Osteoblast (primary cell): ENCODE data around the gene CDYL2. TPM values are rescaled to one million over a fixed set of nuclear protein-coding genes. Genes with fewer than 3 reads are reported as not detected.

Experiments used
- DNase-seq: peaks from one replicate; pipeline ENCODE4 v3.0.0; 2011; ENCODE audit warnings: low spot score, mixed read lengths; ENCODE audit not compliant: insufficient read length; ENCODE audit errors: missing footprints
- H2AFZ ChIP-seq: 2 replicates; pipeline ENCODE4 v1.6.0; 2011; ENCODE audit warnings: mild to moderate bottlenecking, low read length
- H3K27ac ChIP-seq: 2 replicates; pipeline ENCODE4 v1.5.1; 2011; ENCODE audit warnings: mild to moderate bottlenecking, low read depth, low read length, moderate library complexity
- H3K27me3 ChIP-seq: 2 replicates; pipeline ENCODE4 v1.6.0; 2012; ENCODE audit warnings: mild to moderate bottlenecking, control low read depth, inconsistent platforms, low read length, moderate library complexity; ENCODE audit not compliant: insufficient read depth
- H3K36me3 ChIP-seq: 2 replicates; pipeline ENCODE4 v1.5.1; 2011; ENCODE audit warnings: mild to moderate bottlenecking, low read length, control low read depth, moderate library complexity; ENCODE audit not compliant: insufficient read depth
- H3K4me1 ChIP-seq: 2 replicates; pipeline ENCODE4 v1.5.1; 2011; ENCODE audit warnings: mild to moderate bottlenecking, low read length, control low read depth, moderate library complexity; ENCODE audit not compliant: insufficient read depth
- H3K4me2 ChIP-seq: 2 replicates; pipeline ENCODE4 v1.6.0; 2011; ENCODE audit warnings: mild to moderate bottlenecking, low read length; ENCODE audit not compliant: insufficient read depth
- H3K4me3 ChIP-seq: fragments of 200-600 bp; sonication (generic); 3 replicates; pipeline ENCODE4 v1.5.1; 2012; ENCODE audit warnings: mild to moderate bottlenecking, low read length, inconsistent platforms; ENCODE audit not compliant: insufficient read depth
- H3K79me2 ChIP-seq: 2 replicates; pipeline ENCODE4 v1.6.0; 2012; ENCODE audit warnings: mild to moderate bottlenecking, low read length, control low read depth, inconsistent platforms; ENCODE audit not compliant: insufficient read depth
- H3K9me3 ChIP-seq: 2 replicates; pipeline ENCODE4 v1.5.1; 2011; ENCODE audit warnings: low read depth, low read length, control low read depth
- H4K20me1 ChIP-seq: 2 replicates; pipeline ENCODE4 v1.6.0; 2012; ENCODE audit warnings: mild to moderate bottlenecking, low read length, control low read depth; ENCODE audit not compliant: insufficient read depth
- total RNA-seq: library from RNA; depleted of rRNA; stranded (reverse); fragments of >200 nt; gene quantifications from 2 replicates; pipeline ENCODE4 v1.2.3, GENCODE V29; 2012
- TF ChIP-seq, protein P1 (sequence below): IDR thresholded peaks from 2 replicates; pipeline ENCODE4 v1.5.1; 2011; ENCODE audit warnings: mild to moderate bottlenecking, low read depth, low read length, moderate library complexity; ENCODE audit errors: extremely low read depth

CDYL2 gene
- total RNA-seq, 1 donor = 8.3 TPM

DNA sequence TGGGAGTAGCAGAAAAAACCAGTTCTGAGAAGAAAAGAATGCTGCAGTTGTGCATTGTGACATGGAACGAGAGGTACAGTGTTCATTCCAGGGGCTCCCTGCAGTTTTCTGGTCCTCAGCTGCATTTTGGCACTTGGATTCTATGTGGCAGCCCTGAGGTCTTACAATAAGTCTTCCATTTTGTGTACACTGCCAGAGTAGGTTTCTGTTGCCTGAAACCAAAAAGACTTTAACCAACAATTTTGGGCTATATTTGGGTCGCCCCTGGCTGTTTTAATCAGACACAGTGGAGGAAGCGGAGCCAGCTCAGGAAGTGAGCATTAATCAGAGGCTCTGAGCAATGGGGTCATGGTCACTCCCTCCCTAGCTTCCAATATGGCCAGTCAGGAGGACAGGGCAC is 247.9 kb downstream of the CDYL2 start:
- Histone ChIP-seq H3K27ac (no peak overlapping the region), H3K79me2 (no peaks in the 10 kb centered on the region), H4K20me1 (no peaks in the 10 kb centered on the region), H3K4me1 (no peaks in the 10 kb centered on the region), H3K27me3 (no peaks in the 10 kb centered on the region), H3K9me3 (no peaks in the 10 kb centered on the region), H3K4me2 (no peak overlapping the region), H3K4me3 (no peak overlapping the region), H3K36me3 (no peaks in the 10 kb centered on the region), H2AFZ (no peak overlapping the region)
- TF ChIP-seq, protein P1, sequence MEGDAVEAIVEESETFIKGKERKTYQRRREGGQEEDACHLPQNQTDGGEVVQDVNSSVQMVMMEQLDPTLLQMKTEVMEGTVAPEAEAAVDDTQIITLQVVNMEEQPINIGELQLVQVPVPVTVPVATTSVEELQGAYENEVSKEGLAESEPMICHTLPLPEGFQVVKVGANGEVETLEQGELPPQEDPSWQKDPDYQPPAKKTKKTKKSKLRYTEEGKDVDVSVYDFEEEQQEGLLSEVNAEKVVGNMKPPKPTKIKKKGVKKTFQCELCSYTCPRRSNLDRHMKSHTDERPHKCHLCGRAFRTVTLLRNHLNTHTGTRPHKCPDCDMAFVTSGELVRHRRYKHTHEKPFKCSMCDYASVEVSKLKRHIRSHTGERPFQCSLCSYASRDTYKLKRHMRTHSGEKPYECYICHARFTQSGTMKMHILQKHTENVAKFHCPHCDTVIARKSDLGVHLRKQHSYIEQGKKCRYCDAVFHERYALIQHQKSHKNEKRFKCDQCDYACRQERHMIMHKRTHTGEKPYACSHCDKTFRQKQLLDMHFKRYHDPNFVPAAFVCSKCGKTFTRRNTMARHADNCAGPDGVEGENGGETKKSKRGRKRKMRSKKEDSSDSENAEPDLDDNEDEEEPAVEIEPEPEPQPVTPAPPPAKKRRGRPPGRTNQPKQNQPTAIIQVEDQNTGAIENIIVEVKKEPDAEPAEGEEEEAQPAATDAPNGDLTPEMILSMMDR = no peak
- no peak for DNase-seq

DNA sequence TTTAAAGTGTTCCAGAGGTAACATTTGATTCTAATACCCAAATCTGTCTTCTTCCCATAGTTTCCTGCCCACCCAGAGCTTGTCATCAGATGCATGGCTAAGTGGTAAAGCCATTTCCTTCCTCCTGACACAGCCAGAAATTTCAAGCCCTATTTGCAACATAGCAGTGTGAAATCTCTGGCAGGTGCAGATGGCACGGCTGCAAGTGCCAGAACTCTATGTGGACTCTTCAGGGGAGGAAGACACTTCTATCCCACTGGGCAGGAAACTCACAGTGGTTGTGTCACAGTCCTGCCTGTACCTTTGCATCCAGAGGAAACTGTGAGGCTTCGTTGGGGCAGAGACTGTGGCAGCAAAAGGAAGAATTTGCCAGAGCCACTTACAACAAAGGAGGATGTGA is 250.4 kb downstream of the CDYL2 start:
- H3K27ac ChIP-seq = no peak overlapping the region
- TF ChIP-seq, protein P1 = no peak
- H3K4me3 ChIP-seq = no peak overlapping the region
- no peak for DNase-seq
- H3K79me2 ChIP-seq = no peaks in the 10 kb centered on the region
- H4K20me1 ChIP-seq = no peaks in the 10 kb centered on the region
- no peaks in the 10 kb centered on the region for H3K27me3 ChIP-seq
- H3K9me3 ChIP-seq = no peaks in the 10 kb centered on the region
- no peak overlapping the region for H3K4me2 ChIP-seq
- no peaks in the 10 kb centered on the region for H3K4me1 ChIP-seq
- no peaks in the 10 kb centered on the region for H3K36me3 ChIP-seq
- H2AFZ ChIP-seq = no peak overlapping the region

DNA sequence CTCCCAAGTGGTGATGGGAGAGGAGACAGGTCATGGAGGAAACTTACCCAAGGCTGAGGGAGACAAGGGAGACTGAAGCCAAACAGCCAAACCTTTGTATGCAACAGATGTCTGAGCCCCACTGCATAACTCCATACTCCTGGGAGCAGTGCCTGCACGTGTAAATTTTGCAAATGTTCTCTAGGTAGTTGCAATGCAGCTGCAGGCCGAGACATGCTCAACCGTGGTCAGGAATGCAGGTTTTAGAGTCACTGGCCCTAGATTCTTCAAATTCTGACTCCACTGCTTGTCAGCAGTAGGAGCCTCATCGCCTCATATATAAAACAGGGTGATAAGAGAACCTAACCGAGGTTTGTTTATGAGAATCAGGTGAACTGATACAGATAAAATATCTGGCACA is 252.1 kb downstream of the CDYL2 start:
- no peaks in the 10 kb centered on the region for H3K4me1 ChIP-seq
- TF ChIP-seq, protein P1 = no peak
- no peak for DNase-seq

More for the DNA sequence above, 252.1 kb downstream of the CDYL2 start:
- no peak overlapping the region for H3K4me2 ChIP-seq
- no peak overlapping the region for H3K27ac ChIP-seq
- no peaks in the 10 kb centered on the region for H4K20me1 ChIP-seq
- no peaks in the 10 kb centered on the region for H3K79me2 ChIP-seq
- H3K4me3 ChIP-seq = no peak overlapping the region
- H3K27me3 ChIP-seq = no peaks in the 10 kb centered on the region
- no peak overlapping the region for H2AFZ ChIP-seq
- H3K36me3 ChIP-seq = no peaks in the 10 kb centered on the region
- no peaks in the 10 kb centered on the region for H3K9me3 ChIP-seq

Other genes with a start within 250 kb of the CDYL2 start
- gene CMC2, start 202.3 kb upstream of the CDYL2 start, total RNA-seq = 13.6 and 18.5 TPM in 2 replicates
- 19.9 and 20.6 TPM in 2 replicates for gene CENPN, start 202.6 kb upstream of the CDYL2 start, total RNA-seq
- 61.2 and 64.5 TPM in 2 replicates for gene ATMIN, start 231.2 kb upstream of the CDYL2 start, total RNA-seq